Measurements from ENCODE around the gene GLIS1. TPM values are rescaled to one million over a fixed set of nuclear protein-coding genes. Genes with fewer than 3 reads are reported as not detected.
"Not testable (repeated sequence)": the region's sequence is repeated elsewhere in the genome, so short reads cannot be mapped to it uniquely, and the experiment has no call there.

The GLIS1 gene
- total and polyA plus RNA-seq, 2 donors: 0.05 to 0.59 TPM

DNA sequence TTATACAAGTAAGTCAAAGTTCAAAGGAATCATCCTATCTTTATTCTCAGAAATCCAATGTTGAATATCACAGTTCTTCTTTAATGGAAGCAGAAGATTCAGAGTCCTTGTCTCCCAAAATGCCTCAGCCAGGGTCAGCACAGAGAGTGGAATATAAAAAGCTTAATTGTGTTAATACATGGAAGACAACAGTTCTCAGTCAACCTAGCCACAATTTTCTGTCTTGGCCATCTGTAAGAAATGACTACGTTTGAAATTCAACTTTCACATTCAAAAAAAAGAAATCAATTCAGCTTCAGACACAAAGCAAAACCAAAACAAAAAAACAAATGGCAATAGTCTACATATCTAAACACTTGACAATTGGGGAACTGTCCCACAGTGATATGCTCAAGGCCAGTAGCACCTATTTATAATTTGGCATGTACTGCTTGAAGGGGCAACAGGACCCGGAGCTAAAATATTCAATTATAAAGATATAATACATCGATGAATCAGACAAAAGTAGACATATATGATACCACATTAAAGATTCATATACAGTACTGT, 27.3 kb upstream of the GLIS1 start:
- no peak for DNase-seq (ENCODE audit: low read depth in 6 of 9, low spot score in 9 of 9)
- WGBS: 94% methylated on average over 3 of the region's 3 CpGs
- no peak overlapping the region for H3K27ac ChIP-seq (ENCODE audit: low read depth in 1 of 2, low read length in 1 of 2)
- H3K4me1 ChIP-seq (ENCODE audit: control insufficient read depth in 2 of 2, insufficient read depth in 2 of 2, low read length in 2 of 2): no peaks in the 10 kb centered on the region
- no peaks in the 10 kb centered on the region for H3K9me3 ChIP-seq (ENCODE audit: control insufficient read depth in 2 of 2, insufficient read depth in 1 of 2, low read length in 1 of 2)
- H3K36me3 ChIP-seq (ENCODE audit: control insufficient read depth in 2 of 2, insufficient read depth in 2 of 2, low read length in 1 of 2): peaks cover 0 to 26% of the 10 kb centered on the region in 2 donors
- H3K4me3 ChIP-seq (ENCODE audit: low read length in 2 of 2): no peak overlapping the region
- no peaks in the 10 kb centered on the region for H3K27me3 ChIP-seq (ENCODE audit: control insufficient read depth in 2 of 2, insufficient read depth in 1 of 2, low read length in 1 of 2)

DNA sequence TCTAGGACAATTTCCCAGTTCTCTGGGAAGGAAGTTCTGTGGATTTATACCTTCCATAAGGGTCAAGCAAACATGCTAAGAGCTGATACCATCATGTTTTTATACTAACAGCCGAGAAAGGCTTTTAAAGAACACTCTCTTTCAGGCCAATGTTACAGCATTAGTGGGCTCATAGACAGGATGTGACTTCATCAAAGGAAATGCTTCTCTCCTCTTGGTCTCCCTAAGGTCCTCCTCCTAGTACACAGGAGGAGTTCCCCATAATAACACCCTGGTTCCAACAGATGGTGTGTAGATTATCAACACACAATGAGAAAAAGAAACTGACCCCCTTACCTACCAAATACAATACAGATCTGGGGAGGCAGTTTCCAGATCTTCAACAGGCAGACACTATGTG, 26.7 kb upstream of the GLIS1 start:
- Histone ChIP-seq H3K4me3 (ENCODE audit: low read length in 2 of 2) (no peak overlapping the region), H3K9me3 (ENCODE audit: control insufficient read depth in 2 of 2, insufficient read depth in 1 of 2, low read length in 1 of 2) (no peaks in the 10 kb centered on the region), H3K27me3 (ENCODE audit: control insufficient read depth in 2 of 2, insufficient read depth in 1 of 2, low read length in 1 of 2) (no peaks in the 10 kb centered on the region), H3K27ac (ENCODE audit: low read depth in 1 of 2, low read length in 1 of 2) (no peak overlapping the region), H3K36me3 (ENCODE audit: control insufficient read depth in 2 of 2, insufficient read depth in 2 of 2, low read length in 1 of 2) (peaks cover 0 to 22% of the 10 kb centered on the region in 2 donors), H3K4me1 (ENCODE audit: control insufficient read depth in 2 of 2, insufficient read depth in 2 of 2, low read length in 2 of 2) (no peaks in the 10 kb centered on the region)
- WGBS: 95% methylated on average over 1 of the region's 1 CpG
- peak in 1 of 9 donors; percentile 8 for DNase-seq (ENCODE audit: low read depth in 6 of 9, low spot score in 9 of 9)

DNA sequence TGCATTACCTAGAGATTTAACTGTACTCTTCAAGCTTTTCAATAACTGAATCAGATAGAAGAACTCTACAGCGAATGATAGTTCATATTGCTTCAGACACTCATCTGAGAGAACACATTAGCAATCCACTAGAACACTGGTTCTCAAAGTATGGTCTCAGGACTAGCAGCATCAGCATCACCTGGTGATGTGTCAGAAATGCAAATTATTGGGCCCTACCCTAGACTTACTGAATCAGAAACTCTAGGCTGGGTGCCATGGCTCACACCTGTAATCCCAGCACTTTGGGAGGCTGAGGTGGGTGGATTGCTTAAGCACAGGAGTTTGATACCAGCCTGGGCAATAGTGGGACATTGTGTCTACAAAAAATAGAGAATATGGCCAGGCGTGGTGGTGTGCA, 24.9 kb upstream of the GLIS1 start:
- H3K36me3 ChIP-seq (ENCODE audit: control insufficient read depth in 2 of 2, insufficient read depth in 2 of 2, low read length in 1 of 2): peaks cover 0 to 11% of the 10 kb centered on the region in 2 donors
- no peak for DNase-seq (ENCODE audit: low read depth in 6 of 9, low spot score in 9 of 9)
- no peaks in the 10 kb centered on the region for H3K27me3 ChIP-seq (ENCODE audit: control insufficient read depth in 2 of 2, insufficient read depth in 1 of 2, low read length in 1 of 2)
- H3K4me1 ChIP-seq (ENCODE audit: control insufficient read depth in 2 of 2, insufficient read depth in 2 of 2, low read length in 2 of 2): no peaks in the 10 kb centered on the region
- no peaks in the 10 kb centered on the region for H3K9me3 ChIP-seq (ENCODE audit: control insufficient read depth in 2 of 2, insufficient read depth in 1 of 2, low read length in 1 of 2)
- no peak overlapping the region for H3K4me3 ChIP-seq (ENCODE audit: low read length in 2 of 2)
- WGBS: 98% methylated on average over 2 of the region's 2 CpGs
- H3K27ac ChIP-seq (ENCODE audit: low read depth in 1 of 2, low read length in 1 of 2): no peak overlapping the region

DNA sequence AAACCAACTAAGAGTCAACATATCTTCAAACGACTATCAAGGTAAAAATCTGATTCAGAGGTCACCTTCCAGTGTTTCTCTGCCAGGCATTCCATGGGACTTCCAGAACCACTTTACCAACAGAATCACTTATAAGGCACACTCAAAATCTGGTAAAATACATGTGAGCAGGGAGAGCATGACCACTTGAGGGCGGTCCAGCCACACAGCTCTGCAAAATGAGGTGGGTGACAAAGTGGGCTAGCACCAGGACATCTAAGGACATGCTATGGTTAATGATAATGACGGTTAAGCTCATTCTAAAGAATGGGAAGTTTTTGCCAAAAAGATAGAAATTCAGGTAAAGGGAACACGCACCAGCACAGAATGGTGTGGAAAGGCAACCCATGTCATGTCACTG, 24.5 kb upstream of the GLIS1 start:
- Histone ChIP-seq H3K27ac (ENCODE audit: low read depth in 1 of 2, low read length in 1 of 2) (no peak overlapping the region), H3K4me1 (ENCODE audit: control insufficient read depth in 2 of 2, insufficient read depth in 2 of 2, low read length in 2 of 2) (no peaks in the 10 kb centered on the region), H3K36me3 (ENCODE audit: control insufficient read depth in 2 of 2, insufficient read depth in 2 of 2, low read length in 1 of 2) (peaks cover 0 to 6% of the 10 kb centered on the region in 2 donors), H3K27me3 (ENCODE audit: control insufficient read depth in 2 of 2, insufficient read depth in 1 of 2, low read length in 1 of 2) (no peaks in the 10 kb centered on the region), H3K4me3 (ENCODE audit: low read length in 2 of 2) (no peak overlapping the region), H3K9me3 (ENCODE audit: control insufficient read depth in 2 of 2, insufficient read depth in 1 of 2, low read length in 1 of 2) (no peaks in the 10 kb centered on the region)
- no peak for DNase-seq (ENCODE audit: low read depth in 6 of 9, low spot score in 9 of 9)
- whole genome bisulfite sequencing: 99% methylated on average over 4 of the region's 4 CpGs

DNA sequence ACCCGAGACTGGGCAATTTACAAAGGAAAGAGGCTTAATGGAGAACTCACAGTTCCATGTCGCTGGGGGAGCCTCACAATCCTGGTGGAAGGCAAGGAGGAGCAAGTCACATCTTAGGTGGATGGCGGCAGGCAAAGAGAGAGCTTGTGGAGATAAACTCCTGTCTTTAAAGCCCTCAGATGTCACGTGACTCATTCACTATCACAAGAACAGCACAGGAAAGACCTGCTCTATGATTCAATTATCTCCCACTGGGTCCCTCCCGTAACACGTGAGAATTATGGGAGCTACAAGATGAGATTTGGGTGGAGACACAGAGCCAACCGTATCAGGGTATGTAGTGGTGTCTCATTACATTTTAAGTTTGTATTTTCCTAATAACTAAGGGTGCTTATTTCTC, 21.5 kb upstream of the GLIS1 start:
- not testable (repeated sequence) for H3K9me3 ChIP-seq (ENCODE audit: control insufficient read depth in 2 of 2, insufficient read depth in 1 of 2, low read length in 1 of 2); H3K27me3 ChIP-seq (ENCODE audit: control insufficient read depth in 2 of 2, insufficient read depth in 1 of 2, low read length in 1 of 2); H3K4me1 ChIP-seq (ENCODE audit: control insufficient read depth in 2 of 2, insufficient read depth in 2 of 2, low read length in 2 of 2); H3K4me3 ChIP-seq (ENCODE audit: low read length in 2 of 2); DNase-seq (ENCODE audit: low read depth in 6 of 9, low spot score in 9 of 9); H3K27ac ChIP-seq (ENCODE audit: low read depth in 1 of 2, low read length in 1 of 2); H3K36me3 ChIP-seq (ENCODE audit: control insufficient read depth in 2 of 2, insufficient read depth in 2 of 2, low read length in 1 of 2)
- 97% methylated on average over 7 of the region's 7 CpGs for WGBS

DNA sequence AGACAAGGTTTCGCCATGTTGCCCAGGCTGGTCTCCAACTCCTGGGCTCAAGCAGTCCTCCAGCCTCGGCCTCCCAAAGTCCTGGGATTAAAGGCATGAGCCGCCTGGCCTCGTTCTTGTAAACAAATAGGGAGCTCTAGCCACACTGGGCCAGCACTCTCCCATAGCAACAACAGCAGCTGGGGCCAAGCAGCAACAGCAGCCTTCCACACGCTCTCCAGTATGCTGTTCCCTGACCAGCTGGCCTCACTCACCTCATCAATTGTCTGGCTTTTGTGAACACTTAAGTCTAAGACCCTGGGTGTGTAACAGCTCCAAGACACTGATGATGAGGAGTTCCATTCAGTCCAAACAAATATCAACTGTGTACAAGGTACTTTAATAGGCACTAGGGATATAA, 16.9 kb upstream of the GLIS1 start:
- DNase-seq (ENCODE audit: low read depth in 6 of 9, low spot score in 9 of 9): no peak
- no peaks in the 10 kb centered on the region for H3K4me1 ChIP-seq (ENCODE audit: control insufficient read depth in 2 of 2, insufficient read depth in 2 of 2, low read length in 2 of 2)

DNA sequence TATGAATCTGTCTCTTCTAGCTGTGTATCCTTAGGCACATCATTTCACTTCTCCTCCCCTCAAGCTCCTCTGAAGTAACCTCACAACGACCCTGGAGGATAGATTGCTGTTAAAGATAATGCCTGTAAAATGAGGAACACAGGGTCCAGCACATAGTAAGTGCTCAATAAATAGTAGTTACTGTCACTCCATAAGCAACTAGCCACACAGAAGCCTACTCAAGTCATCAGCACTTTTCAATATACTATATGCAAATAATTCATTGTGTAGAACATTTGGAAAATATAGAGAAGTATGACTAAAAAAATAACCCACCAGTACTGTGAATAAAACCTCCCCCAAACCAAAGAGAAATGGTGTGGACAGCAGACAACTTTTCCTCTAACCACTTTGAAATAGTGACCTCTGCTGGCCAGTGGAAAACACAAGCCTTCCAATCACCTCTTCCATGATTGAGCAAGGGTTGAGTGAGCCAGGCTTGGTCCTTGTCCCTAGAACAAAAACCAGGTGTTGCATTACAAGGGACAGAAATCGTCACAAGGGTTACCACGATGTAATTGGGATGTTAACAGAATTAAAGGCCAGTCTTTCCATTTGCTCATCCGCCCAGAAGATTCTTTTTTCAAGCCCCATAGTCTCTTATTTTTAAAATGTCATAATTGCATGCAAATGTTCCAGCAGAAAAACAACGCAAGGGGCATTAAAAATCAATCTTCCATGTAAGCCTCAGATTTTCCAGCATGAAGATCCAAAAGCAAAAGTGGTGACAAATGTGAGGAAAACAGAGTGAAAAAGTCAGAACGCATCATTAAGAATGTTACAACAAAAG, 15.7 kb upstream of the GLIS1 start:
- Histone ChIP-seq H3K4me1 (ENCODE audit: control insufficient read depth in 2 of 2, insufficient read depth in 2 of 2, low read length in 2 of 2) (no peaks in the 10 kb centered on the region), H3K9me3 (ENCODE audit: control insufficient read depth in 2 of 2, insufficient read depth in 1 of 2, low read length in 1 of 2) (no peaks in the 10 kb centered on the region), H3K36me3 (ENCODE audit: control insufficient read depth in 2 of 2, insufficient read depth in 2 of 2, low read length in 1 of 2) (no peaks in the 10 kb centered on the region), H3K27me3 (ENCODE audit: control insufficient read depth in 2 of 2, insufficient read depth in 1 of 2, low read length in 1 of 2) (no peaks in the 10 kb centered on the region), H3K4me3 (ENCODE audit: low read length in 2 of 2) (no peak overlapping the region), H3K27ac (ENCODE audit: low read depth in 1 of 2, low read length in 1 of 2) (no peak overlapping the region)
- peak in 8 of 9 donors; percentile 11 to 56 (median 24) for DNase-seq (ENCODE audit: low read depth in 6 of 9, low spot score in 9 of 9)
- WGBS: 63% methylated on average over 6 of the region's 6 CpGs

More for the DNA sequence above, 16.9 kb upstream of the GLIS1 start:
- Histone ChIP-seq H3K4me3 (ENCODE audit: low read length in 2 of 2) (no peak overlapping the region), H3K36me3 (ENCODE audit: control insufficient read depth in 2 of 2, insufficient read depth in 2 of 2, low read length in 1 of 2) (no peaks in the 10 kb centered on the region), H3K9me3 (ENCODE audit: control insufficient read depth in 2 of 2, insufficient read depth in 1 of 2, low read length in 1 of 2) (no peaks in the 10 kb centered on the region), H3K27ac (ENCODE audit: low read depth in 1 of 2, low read length in 1 of 2) (no peak overlapping the region), H3K27me3 (ENCODE audit: control insufficient read depth in 2 of 2, insufficient read depth in 1 of 2, low read length in 1 of 2) (no peaks in the 10 kb centered on the region)
- 99% methylated on average over 5 of the region's 5 CpGs for WGBS

DNA sequence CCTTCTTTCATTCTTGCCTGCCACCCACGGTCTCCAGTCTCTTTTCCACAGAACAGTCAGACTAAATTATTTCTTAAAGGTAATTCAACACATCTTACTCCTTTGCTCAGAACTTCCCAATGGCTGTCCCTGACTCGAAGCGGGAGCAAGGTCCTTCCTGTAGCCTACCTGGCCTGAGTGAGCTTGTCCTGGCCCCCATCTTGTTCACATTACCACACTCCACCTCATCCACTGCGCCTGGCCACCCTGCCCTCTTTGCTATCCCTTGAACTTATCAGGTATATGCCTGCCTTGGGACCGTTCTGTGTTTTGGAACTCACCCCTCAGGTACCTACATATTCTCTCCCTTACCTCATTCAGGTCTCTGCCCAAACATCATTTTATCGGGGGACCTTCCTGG, 13.3 kb upstream of the GLIS1 start:
- 97% methylated on average over 6 of the region's 6 CpGs for WGBS
- no peaks in the 10 kb centered on the region for H3K9me3 ChIP-seq (ENCODE audit: control insufficient read depth in 2 of 2, insufficient read depth in 1 of 2, low read length in 1 of 2)
- H3K27ac ChIP-seq (ENCODE audit: low read depth in 1 of 2, low read length in 1 of 2): no peak overlapping the region
- no peaks in the 10 kb centered on the region for H3K4me1 ChIP-seq (ENCODE audit: control insufficient read depth in 2 of 2, insufficient read depth in 2 of 2, low read length in 2 of 2)
- peaks cover 0 to 4% of the 10 kb centered on the region in 2 donors for H3K27me3 ChIP-seq (ENCODE audit: control insufficient read depth in 2 of 2, insufficient read depth in 1 of 2, low read length in 1 of 2)
- no peak for DNase-seq (ENCODE audit: low read depth in 6 of 9, low spot score in 9 of 9)
- H3K4me3 ChIP-seq (ENCODE audit: low read length in 2 of 2): no peak overlapping the region
- H3K36me3 ChIP-seq (ENCODE audit: control insufficient read depth in 2 of 2, insufficient read depth in 2 of 2, low read length in 1 of 2): no peaks in the 10 kb centered on the region

DNA sequence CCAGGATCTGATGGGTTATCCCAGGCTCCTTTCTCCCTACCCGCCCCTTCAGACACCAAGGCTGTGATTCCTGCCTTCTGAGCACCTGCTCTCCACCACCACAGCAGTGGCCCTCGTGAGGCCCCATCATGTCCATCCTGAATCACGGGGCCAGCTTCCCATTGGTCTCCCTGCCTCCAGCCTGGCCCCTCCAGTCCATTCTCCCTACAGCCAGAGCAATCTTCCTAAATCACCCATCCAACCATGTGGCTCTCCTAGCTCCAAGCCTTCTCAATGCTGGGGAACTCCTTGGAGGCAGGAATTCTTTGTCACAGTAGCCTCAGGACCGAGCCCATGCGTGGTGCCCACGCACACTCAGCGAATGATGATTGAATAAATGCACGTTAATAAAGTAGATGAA, 8.9 kb upstream of the GLIS1 start:
- H3K4me3 ChIP-seq (ENCODE audit: low read length in 2 of 2): no peak overlapping the region
- WGBS: 95% methylated on average over 8 of the region's 8 CpGs
- H3K4me1 ChIP-seq (ENCODE audit: control insufficient read depth in 2 of 2, insufficient read depth in 2 of 2, low read length in 2 of 2): no peaks in the 10 kb centered on the region
- no peaks in the 10 kb centered on the region for H3K36me3 ChIP-seq (ENCODE audit: control insufficient read depth in 2 of 2, insufficient read depth in 2 of 2, low read length in 1 of 2)
- peaks cover 0 to 6% of the 10 kb centered on the region in 2 donors for H3K27me3 ChIP-seq (ENCODE audit: control insufficient read depth in 2 of 2, insufficient read depth in 1 of 2, low read length in 1 of 2)
- H3K9me3 ChIP-seq (ENCODE audit: control insufficient read depth in 2 of 2, insufficient read depth in 1 of 2, low read length in 1 of 2): no peaks in the 10 kb centered on the region
- H3K27ac ChIP-seq (ENCODE audit: low read depth in 1 of 2, low read length in 1 of 2): no peak overlapping the region
- no peak for DNase-seq (ENCODE audit: low read depth in 6 of 9, low spot score in 9 of 9)
